Right kidney (tissue), 9 donors: ENCODE measurements around the gene NSFL1C.
A peak's percentile ranks its signal among the peaks of the same experiment; 100 is the strongest.
"Not testable (repeated sequence)": the region's sequence is repeated elsewhere in the genome, so short reads cannot be mapped to it uniquely, and the experiment has no call there.

Experiments
- DNase-seq: peaks from one replicate; pipeline ENCODE4 v3.0.0-alpha.2; 2016
- long read RNA-seq, 8 donors: transcript quantifications; one replicate each; lab custom pipeline, GENCODE V29; 2026

The NSFL1C gene
- long read RNA-seq, donor 1, transcript NSFL1C-201 (9 exons, 3,568 nt), result major isoform, 22 of 41 reads
- long read RNA-seq, donor 1, partial matches to known transcripts, result 7 of 41 reads
- long read RNA-seq, donor 1, other reads (novel, unspliced or antisense), result 6 of 41 reads
- long read RNA-seq, donor 2, transcript NSFL1C-201 (9 exons, 3,568 nt), result major isoform, 12 of 12 reads
- long read RNA-seq, donor 2, partial matches to known transcripts, result 0 of 12 reads
- long read RNA-seq, donor 2, other reads (novel, unspliced or antisense), result 0 of 12 reads
- long read RNA-seq, donor 3, transcript NSFL1C-201 (9 exons, 3,568 nt), result major isoform, 10 of 21 reads
- long read RNA-seq, donor 3, partial matches to known transcripts, result 6 of 21 reads
- long read RNA-seq, donor 3, other reads (novel, unspliced or antisense), result 0 of 21 reads
- long read RNA-seq, donor 4, transcript NSFL1C-201 (9 exons, 3,568 nt), result major isoform, 16 of 36 reads
- long read RNA-seq, donor 4, transcript NSFL1C-207 (2 exons, 624 nt), result minor isoform, 6 of 36 reads
- long read RNA-seq, donor 4, partial matches to known transcripts, result 11 of 36 reads
- long read RNA-seq, donor 4, other reads (novel, unspliced or antisense), result 0 of 36 reads
- long read RNA-seq, donor 5, transcript NSFL1C-201 (9 exons, 3,568 nt), result major isoform, 26 of 37 reads
- long read RNA-seq, donor 5, partial matches to known transcripts, result 0 of 37 reads
- long read RNA-seq, donor 5, other reads (novel, unspliced or antisense), result 10 of 37 reads
- long read RNA-seq, donor 6, transcript NSFL1C-201 (9 exons, 3,568 nt), result major isoform, 16 of 22 reads
- long read RNA-seq, donor 6, partial matches to known transcripts, result 0 of 22 reads
- long read RNA-seq, donor 6, other reads (novel, unspliced or antisense), result 0 of 22 reads
- long read RNA-seq, donor 7, transcript NSFL1C-201 (9 exons, 3,568 nt), result major isoform, 25 of 70 reads
- long read RNA-seq, donor 7, partial matches to known transcripts, result 30 of 70 reads
- long read RNA-seq, donor 7, other reads (novel, unspliced or antisense), result 9 of 70 reads
- long read RNA-seq, donor 8, transcript NSFL1C-201 (9 exons, 3,568 nt), result major isoform, 9 of 18 reads
- long read RNA-seq, donor 8, partial matches to known transcripts, result 6 of 18 reads
- long read RNA-seq, donor 8, other reads (novel, unspliced or antisense), result 0 of 18 reads

DNA sequence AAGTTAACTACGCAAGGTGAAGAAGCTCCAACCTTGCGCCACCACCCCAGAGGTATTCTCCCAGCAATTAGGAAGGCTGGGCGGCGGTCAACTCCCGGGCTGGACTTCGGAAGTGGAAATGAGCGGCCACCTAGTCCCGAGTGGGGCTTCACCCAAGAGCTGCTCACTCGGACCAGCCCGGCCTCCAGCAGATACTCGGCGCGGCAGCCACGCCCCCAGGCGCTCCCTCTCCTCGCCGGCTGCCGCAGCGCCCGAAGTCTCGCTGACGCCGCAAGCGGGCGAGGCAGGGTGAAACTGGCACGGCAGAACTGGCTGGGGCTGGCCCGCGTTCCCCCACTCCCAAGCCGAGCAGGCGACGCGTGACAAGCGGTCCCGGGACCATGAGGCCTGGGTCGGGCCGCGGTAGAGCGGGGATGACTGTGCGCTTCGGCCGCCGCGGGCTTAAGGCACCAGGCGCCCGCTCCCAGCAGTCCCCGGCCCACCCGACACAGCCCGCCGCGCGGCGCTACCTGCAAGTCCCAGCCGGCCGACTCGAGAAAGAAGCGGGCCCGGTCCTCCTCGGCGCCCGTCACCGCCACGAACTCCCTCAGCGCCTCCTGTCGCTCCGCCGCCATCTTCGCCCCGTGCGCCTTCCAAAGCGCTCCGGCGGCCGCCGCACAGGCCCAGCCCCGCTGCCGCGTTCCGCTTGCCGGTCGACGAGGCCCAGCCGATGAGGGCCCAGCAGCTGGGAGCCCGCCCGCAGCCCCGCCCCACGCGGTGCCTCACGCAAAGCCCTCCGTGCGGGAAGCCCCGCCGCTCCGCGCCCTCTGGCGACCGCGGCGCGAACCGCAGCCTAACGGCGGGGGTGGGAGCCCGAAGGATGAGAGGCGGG, at the start of gene NSFL1C:
Gene NSFL1C (minus strand): TSS at position 639 of the 871 bp plus-strand sequence. CDS start 25 bp downstream, at position 614.
- DNase-seq, result peak; percentile 92

DNA sequence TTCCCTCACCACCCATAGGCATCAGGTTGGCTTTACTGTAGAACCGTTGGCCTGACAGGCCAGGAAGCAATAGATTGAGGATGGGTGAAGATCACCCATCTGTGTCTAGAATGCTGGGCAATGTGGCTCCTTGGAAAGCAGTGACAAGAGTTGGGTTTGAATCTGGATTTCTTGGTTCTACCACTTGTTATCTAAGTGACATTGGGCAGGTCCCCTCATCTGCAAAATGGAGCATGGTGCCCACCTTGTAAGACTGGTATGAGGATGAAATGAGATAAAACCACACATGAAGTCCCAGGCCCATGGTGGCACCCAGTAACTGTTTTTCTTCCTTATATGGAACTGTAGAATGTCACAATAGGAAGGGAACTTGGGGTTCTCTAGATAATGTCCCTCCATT, 47.2 kb upstream of the NSFL1C start:
- DNase-seq, result no peak

DNA sequence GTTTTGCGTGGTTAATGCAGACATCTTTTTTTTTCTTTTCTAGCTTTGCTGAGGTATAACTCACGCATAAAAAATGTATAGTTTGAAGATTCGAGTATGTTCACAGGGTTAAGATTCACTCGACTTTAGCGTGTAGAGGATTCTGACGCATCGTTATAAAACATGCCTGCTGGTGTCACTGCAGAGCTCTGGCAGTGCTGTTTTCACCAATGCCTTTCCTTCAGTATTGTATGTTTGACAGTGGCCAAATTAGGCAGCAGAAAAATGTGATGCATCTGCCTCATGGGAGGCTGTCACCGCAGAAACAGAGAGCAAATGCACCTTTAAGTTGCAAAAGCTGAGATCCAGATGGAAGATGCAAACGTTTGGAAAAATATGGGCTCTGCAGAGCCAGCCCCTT, 42.6 kb upstream of the NSFL1C start:
- no peak for DNase-seq

DNA sequence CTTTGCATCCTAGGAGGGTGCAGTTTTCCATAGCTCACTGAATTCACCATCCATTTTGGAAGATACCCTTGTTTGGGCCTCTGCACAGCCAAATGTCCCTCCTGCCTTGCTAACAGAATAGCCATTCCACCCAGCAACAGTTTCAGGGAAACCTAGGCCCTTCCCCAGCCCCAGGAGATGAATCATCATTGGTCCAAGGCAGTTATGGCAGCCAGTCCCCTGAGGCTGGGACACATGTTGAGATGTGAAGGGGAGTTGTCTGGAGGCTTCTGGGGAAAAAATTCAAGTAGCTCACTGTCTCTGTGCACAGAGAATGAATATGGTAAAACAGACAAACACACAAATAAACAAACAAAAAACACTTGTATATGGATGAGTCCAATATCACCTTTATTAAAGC, 41.9 kb upstream of the NSFL1C start:
- no peak for DNase-seq

DNA sequence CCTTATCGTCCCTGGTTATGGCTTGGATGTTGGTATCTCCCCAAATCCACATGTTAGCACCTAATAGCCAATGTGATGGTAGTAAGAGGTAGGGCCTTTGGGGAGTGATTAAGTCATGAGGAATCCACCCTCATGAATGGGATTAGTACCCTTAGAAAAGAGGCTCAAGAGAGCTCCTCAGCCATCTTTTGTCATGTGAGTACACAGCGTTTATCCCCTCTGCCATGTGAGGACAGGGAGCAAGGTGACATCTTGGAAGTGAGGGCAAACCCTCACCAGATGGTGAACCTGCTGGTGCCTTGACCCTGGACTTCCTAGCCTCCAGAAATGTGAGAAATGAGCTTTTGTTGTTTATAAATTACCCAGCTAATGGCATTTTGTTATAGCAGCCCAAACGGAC, 40.6 kb upstream of the NSFL1C start:
- DNase-seq, result no peak

DNA sequence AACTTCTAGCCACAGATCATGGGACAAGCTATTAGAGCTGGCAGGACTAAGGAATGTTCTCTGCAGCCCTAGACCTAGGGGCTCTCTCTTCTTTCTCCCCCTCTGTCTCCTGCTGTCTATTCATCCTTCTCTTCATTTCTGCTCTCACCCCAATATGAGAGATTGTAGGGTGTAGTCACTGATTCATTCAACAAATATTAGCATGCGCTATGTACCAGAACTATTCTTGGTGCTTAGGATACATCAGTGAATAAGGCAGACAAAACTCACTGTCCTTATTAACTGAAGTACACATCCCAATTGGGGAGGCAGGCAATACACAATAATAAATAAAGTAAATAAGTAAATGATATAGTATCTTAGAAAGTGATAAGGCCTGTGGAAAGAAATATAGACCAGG, 39.2 kb upstream of the NSFL1C start:
- no peak for DNase-seq

DNA sequence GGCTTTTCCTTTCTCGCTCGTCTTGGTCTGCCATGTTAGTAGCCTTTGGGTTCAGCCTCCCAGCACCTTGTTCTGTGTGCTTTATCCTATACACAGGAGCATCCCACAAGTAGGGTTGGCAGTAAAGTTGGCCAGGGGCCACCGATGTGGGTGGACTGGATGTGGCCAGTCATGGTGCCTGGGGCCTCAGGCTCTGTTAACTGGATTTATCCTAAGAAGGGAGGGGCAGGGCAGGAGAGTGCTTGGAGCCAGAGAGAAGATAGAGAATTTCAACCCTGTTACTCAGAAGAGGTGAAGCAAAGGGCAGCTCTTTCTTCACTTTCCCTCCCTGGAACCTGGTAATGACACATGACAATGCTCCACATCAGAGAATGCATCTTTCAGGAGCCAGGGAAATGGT, 38.7 kb upstream of the NSFL1C start:
- DNase-seq, result no peak

DNA sequence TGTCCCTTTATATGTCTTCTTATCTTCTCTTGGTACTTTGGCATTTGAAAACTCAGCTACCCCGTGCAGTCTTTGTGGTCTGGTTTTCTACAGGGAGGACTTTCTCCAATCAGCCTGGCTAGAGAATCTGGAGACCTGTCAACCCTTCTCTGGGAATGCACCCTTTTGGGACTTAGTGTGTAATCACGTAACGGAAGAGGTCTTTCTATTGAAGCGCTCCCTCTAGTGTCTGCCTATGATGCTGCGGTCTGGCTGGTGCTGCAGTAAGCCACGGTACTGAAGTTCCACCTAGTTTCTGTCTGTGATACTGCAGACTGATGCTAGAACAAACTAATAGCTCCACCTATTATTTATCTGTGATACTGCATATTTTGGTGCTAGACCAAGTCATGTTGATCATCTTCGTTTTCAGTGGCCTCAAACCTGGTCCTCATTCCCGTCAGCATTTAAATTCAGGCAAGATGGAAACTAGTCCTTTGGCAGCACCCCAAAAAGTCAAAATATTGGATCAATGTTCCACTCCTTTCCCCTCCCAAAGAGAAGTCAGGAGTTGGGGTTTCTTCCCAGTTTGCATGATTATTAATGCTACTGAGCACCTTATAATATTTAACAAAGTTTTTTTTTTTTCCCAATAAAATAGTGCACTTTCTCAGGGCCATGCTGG, 37.0 kb upstream of the NSFL1C start:
- DNase-seq, result no peak

DNA sequence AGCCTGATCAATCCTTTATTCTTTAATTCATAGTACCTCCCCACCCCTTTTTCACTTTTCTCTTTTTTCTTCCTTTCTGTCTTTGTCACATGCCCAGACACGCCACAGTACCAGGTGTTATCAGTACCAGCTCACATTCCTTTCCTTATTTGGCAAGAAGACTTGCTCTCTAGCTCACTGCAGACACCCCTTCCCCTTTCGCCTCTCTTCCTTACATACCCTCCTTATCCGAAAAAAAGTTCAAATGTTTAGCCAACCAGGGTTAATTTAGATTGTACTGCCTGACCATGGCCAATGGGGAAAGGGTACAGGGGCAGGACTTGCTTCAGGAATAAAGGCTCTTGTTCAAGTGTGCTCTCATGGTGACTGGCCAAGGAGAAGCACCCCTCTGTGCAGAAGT, 33.8 kb upstream of the NSFL1C start:
- no peak for DNase-seq

DNA sequence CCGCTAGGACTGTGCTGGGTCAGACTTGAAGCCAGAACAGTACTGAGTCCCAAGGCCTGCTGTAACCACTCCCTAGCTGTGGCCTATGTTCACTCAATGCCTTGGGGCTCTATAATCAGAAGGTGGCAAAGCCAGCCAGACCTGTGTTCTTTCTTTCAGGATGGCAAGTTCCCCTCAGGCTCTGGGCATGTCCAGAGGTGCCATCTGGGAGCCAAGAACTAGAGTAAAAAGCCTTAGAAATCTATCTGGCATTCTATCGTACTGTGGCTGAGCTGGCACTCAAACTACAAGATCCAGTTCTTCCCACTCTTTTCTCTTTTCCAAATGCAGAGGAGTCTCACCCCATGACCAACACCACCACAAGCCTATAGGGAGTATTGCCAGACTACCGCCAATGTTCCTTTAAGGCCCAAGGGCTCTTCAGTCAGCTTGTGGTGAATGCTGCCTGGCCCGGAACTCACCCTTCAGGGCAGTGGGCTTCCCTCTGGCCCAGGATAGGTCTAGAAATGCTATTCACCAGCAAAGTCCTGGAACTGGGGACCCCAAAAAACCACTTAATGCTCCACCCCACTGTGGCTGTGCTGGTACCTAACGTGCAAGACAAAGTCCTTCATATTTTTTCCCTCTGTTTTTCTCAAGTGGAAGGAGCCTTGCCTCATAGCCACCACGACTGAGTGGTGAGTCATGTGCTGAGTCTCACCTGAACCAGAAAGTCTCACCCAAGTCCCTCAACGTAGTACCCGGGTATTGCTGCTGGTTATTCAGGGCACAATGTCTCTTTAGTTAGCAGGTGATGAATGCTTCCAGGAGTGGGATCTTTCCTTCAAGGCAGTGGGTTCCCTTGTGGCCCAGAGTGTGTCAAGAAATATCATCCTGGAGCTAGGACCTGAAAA, 33.1 kb upstream of the NSFL1C start:
- DNase-seq, result no peak

DNA sequence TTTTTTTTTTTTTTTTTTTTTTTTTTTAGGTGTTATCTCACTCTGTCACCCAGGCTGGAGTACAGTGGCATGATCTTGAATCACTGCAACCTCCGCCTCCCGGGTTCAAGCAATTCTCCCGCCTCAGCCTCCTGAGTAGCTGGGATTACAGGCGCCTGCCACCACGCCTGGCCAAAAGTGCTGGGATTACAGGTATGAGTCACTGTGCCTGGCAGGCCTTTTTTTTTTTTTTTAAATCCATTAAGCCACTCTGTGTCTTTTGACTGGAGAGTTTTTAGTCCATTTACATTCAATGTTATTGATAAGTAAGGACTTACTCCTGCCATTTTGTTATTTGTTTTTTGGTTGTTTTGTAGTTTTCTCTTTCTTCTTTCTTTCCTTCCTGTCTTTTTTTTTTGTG, 30.7 kb upstream of the NSFL1C start:
- not testable (repeated sequence) for DNase-seq

DNA sequence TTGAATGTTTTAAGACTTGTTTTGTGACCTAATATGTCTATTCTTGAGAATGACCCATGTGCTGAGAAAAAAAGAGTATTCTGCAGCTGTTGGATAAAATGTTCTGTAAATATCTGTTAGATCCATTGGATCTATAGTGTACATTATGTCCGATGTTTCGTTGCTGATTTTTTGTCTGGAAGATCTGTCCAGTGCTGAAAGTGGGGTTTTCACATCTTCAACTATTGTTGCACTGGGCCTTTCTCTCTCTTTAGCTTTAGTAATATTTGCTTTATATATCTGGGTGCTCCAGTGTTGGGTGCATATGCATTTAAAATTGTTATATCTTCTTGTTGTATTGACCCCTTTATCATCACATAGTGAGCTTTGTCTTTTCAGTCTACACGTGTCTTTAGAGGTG, 30.3 kb upstream of the NSFL1C start:
- no peak for DNase-seq

DNA sequence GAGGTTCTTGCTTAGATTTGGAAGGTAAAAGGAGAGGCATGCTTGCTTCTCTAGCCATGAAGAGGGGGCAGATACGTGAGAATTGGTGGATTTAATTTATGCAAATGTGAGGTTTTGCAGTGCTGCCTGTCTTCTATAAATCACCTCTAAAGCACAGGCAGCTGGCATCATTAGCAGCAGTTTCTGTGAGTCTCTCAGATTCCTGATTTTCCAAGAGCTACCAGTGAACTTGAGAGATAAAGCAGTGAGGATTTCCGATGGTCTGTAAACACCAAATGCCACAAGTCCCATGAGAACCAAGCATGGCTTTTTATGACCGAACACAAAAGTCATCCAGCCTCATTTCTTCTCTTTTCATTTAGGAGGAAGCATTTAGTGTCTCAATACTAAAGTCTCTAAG, 27.8 kb upstream of the NSFL1C start:
- no peak for DNase-seq

DNA sequence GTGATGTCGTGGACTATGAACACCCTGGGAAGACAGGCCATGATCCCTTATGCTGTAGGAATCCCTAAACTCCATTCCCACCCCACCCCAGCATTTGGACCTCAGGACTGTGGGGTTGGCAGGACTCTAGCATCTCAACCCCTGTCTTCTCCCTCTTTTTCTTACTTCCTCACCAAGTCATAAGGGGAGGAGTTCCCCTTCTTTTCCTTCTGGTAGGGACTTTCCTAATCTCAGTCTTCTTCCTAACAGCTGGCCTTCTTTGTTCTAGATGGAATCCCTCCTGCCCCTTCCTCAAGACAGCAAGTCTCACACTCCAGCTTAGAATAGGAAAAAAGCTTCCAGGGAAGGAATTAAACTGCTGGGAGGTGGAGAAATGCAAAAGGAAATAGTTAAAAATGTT, 26.9 kb upstream of the NSFL1C start:
- DNase-seq, result no peak

DNA sequence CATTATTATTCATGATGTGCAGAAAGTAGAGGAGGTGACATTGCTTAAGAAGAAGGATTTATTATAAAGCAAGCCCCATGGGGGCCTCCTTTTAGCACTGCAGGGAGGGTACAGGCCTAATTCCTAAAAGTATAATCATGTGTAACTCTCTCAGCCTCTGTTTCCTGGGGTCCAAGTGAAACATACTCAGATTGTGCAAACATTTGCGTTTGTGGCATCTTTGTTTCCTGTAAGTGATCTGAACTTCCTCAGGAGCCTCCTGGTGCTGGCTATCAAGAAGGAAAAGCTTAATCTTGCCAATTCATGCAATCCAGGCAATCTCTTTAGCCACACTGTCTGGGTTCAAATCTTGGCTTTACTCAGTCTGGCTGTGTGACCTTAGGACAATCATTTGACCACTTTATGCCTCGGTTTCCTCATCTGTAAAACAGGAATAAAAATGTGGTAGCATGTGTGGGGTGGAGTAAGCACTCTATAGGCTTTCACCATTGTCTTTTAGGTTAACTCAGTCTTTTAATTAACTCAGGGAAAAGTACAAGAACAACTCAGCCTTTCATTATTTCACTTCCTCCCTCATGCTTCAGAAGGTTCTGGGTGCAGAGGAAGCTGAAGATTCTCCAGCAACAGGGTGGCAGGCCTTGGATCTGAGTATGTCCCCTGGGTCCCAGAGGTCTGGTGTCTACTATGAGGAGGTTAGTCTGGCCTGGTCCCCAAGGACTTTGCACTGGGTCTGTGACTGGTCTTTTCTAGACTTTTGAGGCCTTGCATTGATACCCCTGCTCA, 25.4 kb upstream of the NSFL1C start:
- no peak for DNase-seq

DNA sequence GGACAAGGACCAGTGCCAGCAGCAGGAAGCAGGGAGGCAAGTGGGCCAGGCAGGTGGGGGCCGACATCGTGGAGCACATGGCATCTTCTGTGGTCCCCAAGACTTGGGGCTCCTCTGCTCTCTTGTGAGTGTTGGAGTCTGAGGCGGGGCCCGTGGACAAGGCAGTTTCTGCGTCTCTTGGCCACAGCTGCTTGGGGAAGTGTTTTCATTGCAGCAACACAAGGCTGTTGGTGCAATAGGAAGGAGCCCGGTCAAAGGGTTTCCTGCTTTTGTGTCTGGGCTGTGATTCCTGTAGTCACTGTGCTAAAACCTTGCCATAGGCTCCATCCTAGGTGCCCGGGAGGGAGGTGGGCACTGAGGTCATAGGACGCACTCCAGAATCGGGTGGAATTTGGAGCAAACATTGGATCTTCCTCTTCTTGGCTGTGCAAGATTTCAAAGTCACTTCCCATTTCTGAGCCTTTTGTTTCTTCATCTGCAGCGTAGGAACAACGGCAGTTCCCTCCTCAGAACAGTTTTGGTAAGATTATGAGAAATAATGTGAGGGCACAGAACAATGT, 24.7 kb upstream of the NSFL1C start, which contains the start of gene SIRPB2:
Gene SIRPB2 (minus strand): TSS at position 140 of the 560 bp plus-strand sequence. CDS start 61 bp downstream, at position 79.
- DNase-seq, result no peak

DNA sequence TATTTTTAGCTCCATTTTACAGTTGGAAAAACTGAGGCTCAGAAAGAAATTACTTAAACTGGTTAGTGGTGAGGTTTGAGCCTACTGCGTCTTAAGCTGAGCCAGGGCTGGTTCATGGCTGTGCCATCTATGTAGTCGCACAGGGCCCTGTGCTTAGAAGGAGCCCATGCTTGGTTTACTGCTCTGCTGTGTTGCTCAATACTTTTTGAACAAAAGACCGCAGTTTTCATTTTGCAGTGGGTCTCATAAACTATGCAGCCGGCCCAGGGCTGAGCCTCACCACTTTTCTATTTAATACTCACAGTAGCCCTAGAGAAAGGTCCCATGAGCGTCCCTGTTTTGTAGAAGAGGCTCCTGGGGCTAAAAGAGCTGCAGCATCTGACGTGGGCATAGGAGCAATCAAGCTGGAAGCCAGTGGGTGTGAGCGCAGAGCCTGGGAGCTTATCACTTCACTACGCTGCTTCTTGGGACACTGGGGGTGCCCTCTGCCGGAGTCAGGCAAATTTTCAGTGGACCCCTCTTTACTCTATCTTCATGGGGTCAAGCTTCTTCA, 24.1 kb upstream of the NSFL1C start:
- no peak for DNase-seq

DNA sequence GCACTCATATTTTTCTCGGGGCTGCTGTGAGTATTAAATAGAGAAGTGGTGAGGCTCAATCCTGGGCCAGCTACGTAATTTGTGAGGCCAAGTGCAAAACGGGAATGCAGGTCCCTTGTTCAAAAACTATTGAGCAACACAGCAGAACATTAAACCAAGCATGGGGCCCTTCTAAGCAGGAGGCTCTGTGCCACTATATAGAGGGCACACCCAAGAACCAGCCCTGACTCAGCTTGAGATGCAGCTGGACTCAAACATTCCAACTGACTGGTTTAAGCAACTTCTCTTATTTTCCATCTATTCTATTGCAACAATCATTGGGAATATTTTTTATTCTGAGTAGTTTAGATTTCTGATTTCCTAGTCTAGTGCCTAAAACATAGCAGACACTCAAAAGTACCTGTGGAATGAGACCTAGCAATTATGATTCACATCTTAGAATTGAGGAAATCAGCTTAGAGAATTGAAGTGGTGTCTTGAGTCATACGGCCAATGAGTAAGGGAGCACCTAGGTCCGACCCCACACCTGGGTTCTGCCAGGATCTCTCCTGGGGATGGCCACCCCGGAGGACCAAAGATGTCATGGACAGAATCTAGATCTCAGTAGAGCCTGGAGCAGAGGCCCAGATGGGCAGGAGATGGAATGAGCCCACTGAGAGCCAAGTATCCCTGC, 23.3 kb upstream of the NSFL1C start:
- no peak for DNase-seq
